ENCODE data around the gene SMDT1. TPM values are rescaled to one million over a fixed set of nuclear protein-coding genes. Genes with fewer than 3 reads are reported as not detected.
A peak's percentile ranks its signal among the peaks of the same experiment; 100 is the strongest.

SMDT1 gene
- total and polyA plus RNA-seq, 2 of the 4 experiments (the other 2 are of a cell fraction), result 2.3 to 15.7 TPM

DNA sequence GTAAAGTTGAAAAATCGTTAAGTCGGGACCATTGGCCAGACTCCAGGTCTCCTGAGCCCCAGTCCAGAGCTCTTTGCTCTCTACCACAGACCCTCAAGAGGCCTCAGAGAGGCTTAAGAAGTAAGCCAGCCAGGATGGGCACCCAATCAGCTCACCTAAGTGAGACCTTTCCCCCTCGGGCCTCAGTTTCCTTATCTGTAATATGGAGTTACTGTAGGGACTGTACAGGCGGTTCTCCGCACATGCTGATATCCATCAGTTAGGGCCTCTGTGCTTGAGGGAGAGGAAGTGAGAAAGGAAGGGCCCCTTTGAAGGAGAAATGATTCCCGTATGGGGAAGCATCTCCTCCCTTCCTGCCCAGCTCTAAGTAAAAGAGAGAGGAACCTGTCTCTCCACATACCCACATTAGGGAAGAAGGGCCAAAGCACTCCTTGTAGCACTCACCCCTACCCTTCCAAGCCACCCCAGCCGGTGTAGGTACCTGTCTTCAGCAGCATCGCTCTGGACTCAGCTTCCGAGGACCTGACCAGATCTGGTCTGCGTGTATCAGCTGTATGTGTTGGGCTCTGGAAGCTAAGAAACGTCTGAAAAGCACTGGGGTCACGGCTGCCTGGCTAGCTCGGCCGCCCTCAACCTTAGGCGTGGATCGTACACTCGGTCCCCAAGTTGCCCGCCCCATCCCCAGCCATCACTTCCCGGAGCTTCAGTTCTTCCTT lies 9.5 kb upstream of the SMDT1 start:
- Histone ChIP-seq H3K4me1 (ENCODE audit: control insufficient read depth, insufficient read depth, low read length) (peaks cover 9% of the 10 kb centered on the region), H3K79me1 (ENCODE audit: low read depth in 1 of 2, low read length in 2 of 2) (peaks cover 8 to 46% of the 10 kb centered on the region in 2 experiments; a peak in 3 of 4 replicates), H4K20me1 (ENCODE audit: insufficient read depth, low read length) (0 out of 2 replicates have a peak, but pooled peaks cover 4% of the 10 kb centered on the region), H3K23ac (ENCODE audit: low read depth, low read length) (peak overlapping the region; percentile 97; the same call in 1 of the 2 replicates), H3K4me3 (ENCODE audit: insufficient read depth, low read depth, low read length) (peak overlapping the region; percentile 50), H3K9me1 (ENCODE audit: insufficient read depth, low read length) (peaks cover 12% of the 10 kb centered on the region; the same call in 1 of the 2 replicates), H2AK9ac (replicated peaks; ENCODE audit: low read depth, low read length, poor library complexity) (peak overlapping the region; percentile 80), H4K8ac (ENCODE audit: low read depth in 2 of 2, low read length in 2 of 2) (peak overlapping the region; percentile 77 to 87), H3K9me3 (ENCODE audit: control insufficient read depth, insufficient read depth, low read length) (no peaks in the 10 kb centered on the region), H3K4me2 (ENCODE audit: low read depth, low read length) (peak overlapping the region; percentile 90), H3K4ac (ENCODE audit: low read depth, low read length) (peak overlapping the region; percentile 87), H2AFZ (replicated peaks; ENCODE audit: low read length, poor library complexity) (peak overlapping the region; percentile 100), H2AK5ac (ENCODE audit: low read depth, low read length) (peak overlapping the region; percentile 95), H3K56ac (ENCODE audit: extremely low read depth, insufficient read depth, low read length) (peak overlapping the region; percentile 54), H2BK5ac (ENCODE audit: low read depth, low read length, poor library complexity, severe bottlenecking) (peak overlapping the region; percentile 6), H3K27ac (ENCODE audit: insufficient read depth, low read length) (peak overlapping the region; percentile 53), H3K36me3 (ENCODE audit: control insufficient read depth, insufficient read depth, low read length) (peaks cover 16% of the 10 kb centered on the region), H2BK120ac (ENCODE audit: low read depth, low read length) (0 out of 2 replicates have a peak overlapping the region, but pooled peaks have one; percentile 19), H2BK15ac (ENCODE audit: low read depth, low read length) (0 out of 3 replicates have a peak overlapping the region, but pooled peaks have one; percentile 32), H4K91ac (ENCODE audit: insufficient read depth, low read depth, low read length) (peak overlapping the region; percentile 77), H3K9ac (ENCODE audit: low read depth, low read length) (peak overlapping the region; percentile 54), H2BK20ac (ENCODE audit: low read depth, low read length) (peak overlapping the region; percentile 58; the same call in 1 of the 2 replicates), H3K14ac (replicated peaks; ENCODE audit: low read depth, low read length) (peak overlapping the region; percentile 91), H3K18ac (ENCODE audit: low read depth, low read length) (no peak overlapping the region), H3K27me3 (ENCODE audit: control insufficient read depth, insufficient read depth, low read length) (no peaks in the 10 kb centered on the region), H4K5ac (ENCODE audit: low read depth, low read length) (peak overlapping the region; percentile 11; the same call in 1 of the 2 replicates)
- POLR2A ChIA-PET (ENCODE audit: unreplicated experiment), result interaction anchor here (0.6 kb wide), 1 partner anchor 23 kb away, joined by 4 read pairs; no protein-coding TSS in a partner anchor
- no peak for DNase-seq
- in situ Hi-C loops (cut with MboI; ENCODE audit: low sequenced_read_pairs) (no loop called here), intact Hi-C loops (cut with micrococcal nuclease) (no loop called here), dilution Hi-C loops (cut with HindIII; ENCODE audit: low sequenced_read_pairs, unreplicated experiment) (no loop called here)
- 0% methylated on average over 4 of the region's 19 CpGs; no CpG with 5 or more reads in 1 of the 2 experiments for WGBS, 2 experiments (ENCODE audit: extremely low coverage in 2 of 2, insufficient read length in 1 of 2)
- no peak for ATAC-seq (ENCODE audit: low read depth)
- TF ChIP-seq, protein P1, sequence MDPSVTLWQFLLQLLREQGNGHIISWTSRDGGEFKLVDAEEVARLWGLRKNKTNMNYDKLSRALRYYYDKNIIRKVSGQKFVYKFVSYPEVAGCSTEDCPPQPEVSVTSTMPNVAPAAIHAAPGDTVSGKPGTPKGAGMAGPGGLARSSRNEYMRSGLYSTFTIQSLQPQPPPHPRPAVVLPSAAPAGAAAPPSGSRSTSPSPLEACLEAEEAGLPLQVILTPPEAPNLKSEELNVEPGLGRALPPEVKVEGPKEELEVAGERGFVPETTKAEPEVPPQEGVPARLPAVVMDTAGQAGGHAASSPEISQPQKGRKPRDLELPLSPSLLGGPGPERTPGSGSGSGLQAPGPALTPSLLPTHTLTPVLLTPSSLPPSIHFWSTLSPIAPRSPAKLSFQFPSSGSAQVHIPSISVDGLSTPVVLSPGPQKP (IDR thresholded peaks at IDR 0.05; ENCODE audit: borderline replicate concordance, low read depth, low read length), result no peak
- TF ChIP-seq NFE2L2 (IDR thresholded peaks at IDR 0.05; ENCODE audit: low read depth, low read length), result no peak
- no TSS peak for BruUV-seq (replicated peaks)
- CTCF ChIA-PET, result interaction anchor here (1.9 kb wide), 1 partner anchor 21 kb away, joined by 6 read pairs; the partner anchor contains the start of gene NDUFA6
